Measurements from ENCODE around the gene LINGO3. TPM values are rescaled to one million over a fixed set of nuclear protein-coding genes. Genes with fewer than 3 reads are reported as not detected.
A peak's percentile ranks its signal among the peaks of the same experiment; 100 is the strongest.

The LINGO3 gene
- total and polyA plus RNA-seq, 2 of the 8 experiments (the other 6 are each of a cell fraction or from before 2014, with no cell fraction given) = 0.59 TPM; not detected in 1

- TF ChIP-seq KDM4A (IDR thresholded peaks at IDR 0.05; ENCODE audit: low read depth, low read length, severe bottlenecking) (no peak), SIX5 (IDR thresholded peaks at IDR 0.05; ENCODE audit: low read depth, low read length) (no peak), JUND (IDR thresholded peaks at IDR 0.05; ENCODE audit: low read length) (peak; percentile 31; the same call in 1 of the 2 replicates), POU5F1 (IDR thresholded peaks at IDR 0.05; ENCODE audit: low read depth, low read length) (peak; percentile 6; the same call in 1 of the 2 replicates), TCF12 (IDR thresholded peaks at IDR 0.05; ENCODE audit: low read depth, low read length) (0 out of 2 replicates have a peak, but pooled peaks have one; percentile 15), MAX (IDR thresholded peaks at IDR 0.05) (peak; percentile 75), RBBP5 (IDR thresholded peaks at IDR 0.05; ENCODE audit: borderline replicate concordance, low read depth, low read length) (0 out of 2 replicates have a peak, but pooled peaks have one; percentile 47), YY1 (IDR thresholded peaks at IDR 0.05; ENCODE audit: low read depth, low read length) (peak; percentile 73; the same call in 1 of the 2 replicates), TBP (IDR thresholded peaks at IDR 0.05; ENCODE audit: low read depth, low read length) (no peak; the same call in 1 of the 2 replicates), POLR2AphosphoS5 (IDR thresholded peaks at IDR 0.05; ENCODE audit: low read depth, low read length) (peak; percentile 85; the same call in 1 of the 2 replicates), CTCF (IDR thresholded peaks at IDR 0.05; ENCODE audit: control extremely low read depth in 1 of 3, insufficient read depth in 1 of 3, low read depth in 1 of 3, low read length in 3 of 3) (peak; percentile 81 to 97 (median 96)), ATF3 (IDR thresholded peaks at IDR 0.05; ENCODE audit: insufficient read depth, low read depth, low read length) (0 out of 2 replicates have a peak, but pooled peaks have one; percentile 34), E2F6 (IDR thresholded peaks at IDR 0.05) (no peak), TAF7 (optimal IDR thresholded peaks at IDR 0.05; ENCODE audit: borderline replicate concordance, low read depth, low read length) (peak; percentile 82), GABPA (IDR thresholded peaks at IDR 0.05; ENCODE audit: borderline replicate concordance, insufficient read depth, low read length) (peak; percentile 98), SRF (IDR thresholded peaks at IDR 0.05; ENCODE audit: low read depth, low read length) (0 out of 2 replicates have a peak, but pooled peaks have one; percentile 40), POLR2A (IDR thresholded peaks at IDR 0.05; ENCODE audit: control extremely low read depth in 1 of 2, low read depth in 2 of 2, low read length in 2 of 2) (peak in 1 of 2 experiments; percentile 68; a peak in 2 of 3 replicates), CHD2 (IDR thresholded peaks at IDR 0.05; ENCODE audit: low read length) (peak; percentile 45), NRF1 (IDR thresholded peaks at IDR 0.05; ENCODE audit: low read depth, low read length) (0 out of 2 replicates have a peak, but pooled peaks have one; percentile 26)
Measured at GRCh38 chr19:2273356-2274184, 34.4 kb downstream of the LINGO3 start (continued).
